OCI-LY7 (cell line): ENCODE measurements around the gene GMCL1. TPM values are rescaled to one million over a fixed set of nuclear protein-coding genes. Genes with fewer than 3 reads are reported as not detected.

Experiments
- BruUV-seq: library from RNA; stranded (reverse); fragments of 400-500 nt; replicated peaks from 2 replicates; lab custom pipeline; 2021; lab: Mats Ljungman, UMichigan
- CTCF ChIA-PET: fragments of 300-600 bp; sonication (Branson Sonifier 250); formaldehyde crosslinking; loops from one replicate; lab custom pipeline; 2022; ENCODE audit warnings: antibody characterized with exemption; ENCODE audit not compliant: unreplicated experiment; lab: Charles Lee
- POLR2A ChIA-PET: fragments of 300-600 bp; sonication (Branson Sonifier 250); formaldehyde crosslinking; loops from one replicate; lab custom pipeline; 2022; ENCODE audit warnings: antibody characterized with exemption; lab: Charles Lee
- DNase-seq: peaks from one replicate; pipeline ENCODE4 v3.0.0-alpha.2; 2015; ENCODE audit warnings: low spot score
- H2AFZ ChIP-seq: fragments of 200-600 bp; sonication (generic), shearing (Covaris generic); 2 replicates; pipeline ENCODE4 v1.6.1; 2014; ENCODE audit warnings: mild to moderate bottlenecking, antibody characterized with exemption, low read length, moderate library complexity
- H3K27ac ChIP-seq: fragments of 200-600 bp; sonication (generic); 2 replicates; pipeline ENCODE4 v1.5.1; 2014; ENCODE audit warnings: mixed run types, low read depth, mild to moderate bottlenecking, moderate library complexity, low read length, inconsistent platforms; ENCODE audit not compliant: poor library complexity, severe bottlenecking
- H3K36me3 ChIP-seq: fragments of 200-600 bp; sonication (generic); 2 replicates; pipeline ENCODE4 v1.6.1; 2014; ENCODE audit warnings: mild to moderate bottlenecking, antibody characterized with exemption, low read length, moderate library complexity, mixed read lengths; ENCODE audit not compliant: insufficient read depth
- H3K4me1 ChIP-seq: fragments of 200-600 bp; sonication (generic); 2 replicates; pipeline ENCODE4 v1.5.1; 2014; ENCODE audit warnings: mild to moderate bottlenecking, low read length; ENCODE audit not compliant: insufficient read depth, poor library complexity, severe bottlenecking
- H3K4me2 ChIP-seq: fragments of 200-600 bp; sonication (generic); 2 replicates; pipeline ENCODE4 v1.6.1; 2014; ENCODE audit warnings: mild to moderate bottlenecking, low read length
- H3K4me3 ChIP-seq: fragments of 200-600 bp; sonication (generic); 2 replicates; pipeline ENCODE4 v1.5.1; 2014; ENCODE audit warnings: mild to moderate bottlenecking, low read depth, low read length; ENCODE audit not compliant: poor library complexity, severe bottlenecking
- H3K79me2 ChIP-seq: fragments of 200-600 bp; sonication (generic); 2 replicates; pipeline ENCODE4 v1.6.1; 2016; ENCODE audit warnings: low read depth, mild to moderate bottlenecking, low read length, moderate library complexity, mixed read lengths; ENCODE audit not compliant: insufficient read depth
- H3K9me2 ChIP-seq: fragments of 200-600 bp; sonication (generic); 2 replicates; pipeline ENCODE4 v1.6.1; 2016; ENCODE audit warnings: mild to moderate bottlenecking, low read length, mixed read lengths; ENCODE audit not compliant: insufficient read depth
- H3K9me3 ChIP-seq: fragments of 200-600 bp; sonication (generic); 2 replicates; pipeline ENCODE4 v1.6.1; 2014; ENCODE audit warnings: mild to moderate bottlenecking, mixed run types, low read length, mixed read lengths
- H4K20me1 ChIP-seq: fragments of 200-600 bp; sonication (generic); 2 replicates; pipeline ENCODE4 v1.6.1; 2014; ENCODE audit warnings: mild to moderate bottlenecking, antibody characterized with exemption, low read length, moderate library complexity, mixed read lengths; ENCODE audit not compliant: insufficient read depth
- EZH2phosphoT487 ChIP-seq: fragments of 200-600 bp; sonication (generic); IDR thresholded peaks from 2 replicates; pipeline ENCODE4 v1.6.1; 2018; ENCODE audit warnings: low read depth, borderline replicate concordance, mild to moderate bottlenecking, mixed run types, antibody characterized with exemption, low read length, moderate library complexity, mixed read lengths
- intact Hi-C: fragments of 100-400 bp; cut with micrococcal nuclease; formaldehyde crosslinking; loops from one replicate; pipeline ENCODE4 v1.10.0; 2022; ENCODE audit not compliant: unreplicated experiment
- total RNA-seq, 2 experiments: library from RNA; depleted of rRNA in 1 of 2; stranded (reverse); fragments of >200 nt in 1 of 2; shearing (Covaris generic) in 1 of 2; gene quantifications; 2 replicates each; pipeline ENCODE4 v1.2.3, GENCODE V29; 2014 to 2022
- TF ChIP-seq, protein P1 (sequence below): fragments of 200-600 bp; sonication (generic); conservative IDR thresholded peaks from 2 replicates; pipeline ENCODE4 v1.5.1; 2014; ENCODE audit warnings: mild to moderate bottlenecking, antibody characterized with exemption, low read length, moderate library complexity, mixed read lengths

The GMCL1 gene
- total RNA-seq, 2 experiments from 2014 or later = 14.4 to 25.9 TPM

DNA sequence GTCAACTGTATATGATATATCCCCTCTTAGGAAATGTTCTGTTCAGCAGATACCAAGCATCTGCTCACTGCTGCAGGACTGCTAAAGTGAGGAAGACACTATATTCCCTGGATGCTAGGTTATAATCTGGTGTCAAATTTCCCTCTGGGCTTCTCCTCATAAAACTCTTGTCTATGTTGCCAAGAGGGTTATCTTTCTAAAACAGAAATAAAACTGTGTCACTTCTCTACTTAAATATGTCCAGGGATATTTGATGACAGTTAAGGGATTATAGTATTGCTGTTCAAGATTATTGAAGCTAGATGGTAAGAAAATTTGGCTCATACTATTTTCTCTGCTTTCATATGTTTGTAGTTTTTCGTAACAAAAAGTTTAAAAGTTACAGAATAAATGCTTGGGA, 33.8 kb downstream of the GMCL1 start:
- Histone ChIP-seq H4K20me1 (no peaks in the 10 kb centered on the region), H3K4me2 (no peak overlapping the region), H3K79me2 (no peaks in the 10 kb centered on the region), H2AFZ (no peak overlapping the region), H3K36me3 (peaks cover 65% of the 10 kb centered on the region), H3K9me3 (no peaks in the 10 kb centered on the region), H3K4me1 (no peaks in the 10 kb centered on the region), H3K27ac (no peak overlapping the region), H3K9me2 (no peaks in the 10 kb centered on the region), H3K4me3 (no peak overlapping the region)
- POLR2A ChIA-PET = interaction anchor here (2.5 kb wide), 1 partner anchor 14 kb away, joined by 6 read pairs; no protein-coding TSS in a partner anchor
- CTCF ChIA-PET = interaction anchor here (0.5 kb wide), 1 partner anchor 426 kb away, joined by 4 read pairs; the partner anchor contains the start of gene NFU1
- no peak for DNase-seq
- BruUV-seq = no TSS peak
- intact Hi-C loops = no loop called here
- TF ChIP-seq EZH2phosphoT487 = no peak
- TF ChIP-seq, protein P1, sequence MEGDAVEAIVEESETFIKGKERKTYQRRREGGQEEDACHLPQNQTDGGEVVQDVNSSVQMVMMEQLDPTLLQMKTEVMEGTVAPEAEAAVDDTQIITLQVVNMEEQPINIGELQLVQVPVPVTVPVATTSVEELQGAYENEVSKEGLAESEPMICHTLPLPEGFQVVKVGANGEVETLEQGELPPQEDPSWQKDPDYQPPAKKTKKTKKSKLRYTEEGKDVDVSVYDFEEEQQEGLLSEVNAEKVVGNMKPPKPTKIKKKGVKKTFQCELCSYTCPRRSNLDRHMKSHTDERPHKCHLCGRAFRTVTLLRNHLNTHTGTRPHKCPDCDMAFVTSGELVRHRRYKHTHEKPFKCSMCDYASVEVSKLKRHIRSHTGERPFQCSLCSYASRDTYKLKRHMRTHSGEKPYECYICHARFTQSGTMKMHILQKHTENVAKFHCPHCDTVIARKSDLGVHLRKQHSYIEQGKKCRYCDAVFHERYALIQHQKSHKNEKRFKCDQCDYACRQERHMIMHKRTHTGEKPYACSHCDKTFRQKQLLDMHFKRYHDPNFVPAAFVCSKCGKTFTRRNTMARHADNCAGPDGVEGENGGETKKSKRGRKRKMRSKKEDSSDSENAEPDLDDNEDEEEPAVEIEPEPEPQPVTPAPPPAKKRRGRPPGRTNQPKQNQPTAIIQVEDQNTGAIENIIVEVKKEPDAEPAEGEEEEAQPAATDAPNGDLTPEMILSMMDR = no peak

DNA sequence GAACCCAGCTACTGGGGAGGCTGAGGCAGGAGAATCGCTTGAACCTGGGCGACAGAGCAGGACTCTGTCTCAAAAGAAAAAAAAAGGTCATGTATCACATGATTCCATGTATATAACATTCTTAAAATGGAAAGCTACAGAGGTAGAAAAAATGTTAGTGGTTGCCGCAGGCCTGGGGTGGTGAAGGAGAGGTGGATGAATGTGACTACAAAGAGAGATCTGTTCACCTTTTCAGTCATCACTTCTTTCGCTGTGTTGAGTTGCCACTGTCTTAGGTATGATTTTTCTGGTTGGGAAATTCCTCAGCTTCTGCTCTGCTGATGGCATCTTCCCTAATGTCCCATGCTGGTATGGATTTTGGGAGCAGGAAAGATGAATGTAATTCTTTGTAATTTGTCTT, 59.0 kb downstream of the GMCL1 start:
- no peaks in the 10 kb centered on the region for H3K9me3 ChIP-seq
- no peak for DNase-seq
- TF ChIP-seq, protein P1 = no peak
- no peak for TF ChIP-seq EZH2phosphoT487
- no TSS peak for BruUV-seq
- no peaks in the 10 kb centered on the region for H3K9me2 ChIP-seq
- intact Hi-C loops = no loop called here
- POLR2A ChIA-PET = interaction anchor here (0.6 kb wide), 1 partner anchor 109 kb away, joined by 7 read pairs; no protein-coding TSS in a partner anchor
- no peak overlapping the region for H3K27ac ChIP-seq
- CTCF ChIA-PET = no interaction called here
- no peak overlapping the region for H3K4me2 ChIP-seq
- no peak overlapping the region for H3K4me3 ChIP-seq
- H3K79me2 ChIP-seq = no peaks in the 10 kb centered on the region
- H3K36me3 ChIP-seq = no peaks in the 10 kb centered on the region
- H4K20me1 ChIP-seq = no peaks in the 10 kb centered on the region
- peaks cover 3% of the 10 kb centered on the region for H3K4me1 ChIP-seq
- no peak overlapping the region for H2AFZ ChIP-seq

DNA sequence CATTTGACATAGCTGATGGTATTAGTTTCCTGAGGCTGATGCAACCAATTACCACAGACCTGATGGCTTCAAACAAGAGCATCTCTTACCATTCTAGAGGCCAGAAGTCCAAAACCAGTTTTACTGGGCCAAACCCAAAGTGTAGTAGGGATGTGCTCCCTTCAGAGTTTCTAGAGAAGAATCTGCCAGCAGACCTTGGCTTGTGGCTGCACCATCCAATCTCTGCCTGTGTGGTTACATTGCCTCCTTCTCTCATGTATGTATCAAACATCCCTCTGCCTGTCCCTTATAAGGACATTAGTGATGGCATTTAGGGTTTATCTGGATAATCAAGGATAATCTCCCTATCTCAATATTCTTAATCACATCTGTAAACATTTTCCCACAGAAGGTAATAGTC, 59.8 kb downstream of the GMCL1 start:
- no peaks in the 10 kb centered on the region for H4K20me1 ChIP-seq
- no peaks in the 10 kb centered on the region for H3K36me3 ChIP-seq
- H3K4me2 ChIP-seq = no peak overlapping the region
- H3K9me3 ChIP-seq = no peaks in the 10 kb centered on the region
- no peak overlapping the region for H3K4me3 ChIP-seq
- no TSS peak for BruUV-seq
- ChIA-PET POLR2A (no interaction called here), CTCF (no interaction called here)
- intact Hi-C loops = no loop called here
- no peak for DNase-seq
- H2AFZ ChIP-seq = no peak overlapping the region
- TF ChIP-seq, protein P1 = no peak
- no peak for TF ChIP-seq EZH2phosphoT487
- H3K9me2 ChIP-seq = no peaks in the 10 kb centered on the region
- peaks cover 5% of the 10 kb centered on the region for H3K4me1 ChIP-seq
- peaks cover 6% of the 10 kb centered on the region for H3K79me2 ChIP-seq
- no peak overlapping the region for H3K27ac ChIP-seq
